ENCODE measurements around the gene ZCCHC8. TPM values are rescaled to one million over a fixed set of nuclear protein-coding genes. Genes with fewer than 3 reads are reported as not detected.

Gene ZCCHC8
- polyA plus RNA-seq, 1 donor from 2014 or later = 38.3 TPM

DNA sequence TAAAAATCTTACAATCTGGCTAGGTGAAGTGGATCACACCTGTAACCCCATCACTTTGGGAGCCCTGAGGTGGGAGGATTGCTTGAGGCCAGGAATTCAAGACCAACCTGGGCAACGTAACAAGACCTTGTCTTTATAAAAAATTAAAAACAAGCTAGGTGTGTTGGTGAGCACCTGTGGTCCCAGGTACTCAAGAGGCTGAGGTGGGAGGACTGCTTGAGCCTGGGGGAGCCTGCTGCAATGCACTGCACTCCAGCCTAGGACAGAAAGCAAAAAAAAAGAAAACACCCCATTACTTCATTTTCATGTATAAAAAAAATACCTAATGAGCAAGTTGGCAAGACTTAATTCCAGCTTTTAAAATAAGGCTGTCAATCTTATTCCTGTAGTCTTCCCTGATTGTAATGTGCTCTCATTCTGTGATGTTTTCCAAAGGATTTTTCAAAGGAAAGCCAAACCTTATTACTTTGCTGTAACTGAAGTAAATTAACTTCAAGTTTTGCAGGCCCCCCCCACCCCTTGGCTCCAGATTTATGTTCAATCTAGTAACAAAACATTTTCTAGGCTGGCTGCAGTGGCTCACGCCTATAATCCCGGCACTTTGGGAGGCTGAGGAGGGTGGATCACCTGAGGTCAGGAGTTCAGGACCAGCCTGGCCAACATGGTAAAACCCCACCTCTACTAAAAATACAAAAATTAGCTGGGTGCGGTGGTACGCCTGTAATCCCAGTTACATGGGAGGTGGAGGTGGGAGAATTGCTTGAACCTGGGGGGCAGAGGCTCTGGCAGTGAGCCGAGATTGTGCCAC, 3.3 kb upstream of the ZCCHC8 start:
- H4K20me1 ChIP-seq (ENCODE audit: insufficient read depth) = no peaks in the 10 kb centered on the region
- H3K9ac ChIP-seq (ENCODE audit: low read length) = no peak overlapping the region
- no peak overlapping the region for H2AFZ ChIP-seq (ENCODE audit: low read depth, low read length)
- no peaks in the 10 kb centered on the region for H3K27me3 ChIP-seq (ENCODE audit: insufficient read depth, low read depth, low read length)
- H3K4me2 ChIP-seq (ENCODE audit: low read length) = no peak overlapping the region
- no peak overlapping the region for H3K4me3 ChIP-seq (ENCODE audit: low read length)
- H3K9me3 ChIP-seq (ENCODE audit: low read length) = no peaks in the 10 kb centered on the region
- H3K36me3 ChIP-seq (ENCODE audit: insufficient read depth, low read length) = peaks cover 5% of the 10 kb centered on the region
- H3K27ac ChIP-seq (ENCODE audit: low read length) = no peak overlapping the region
- peaks cover 4% of the 10 kb centered on the region for H3F3A ChIP-seq (ENCODE audit: insufficient read depth, low read length, poor library complexity, severe bottlenecking)
- no peaks in the 10 kb centered on the region for H3K9me2 ChIP-seq (ENCODE audit: insufficient read depth, low read length)
- TF ChIP-seq MXI1 (conservative IDR thresholded peaks at IDR 0.05; ENCODE audit: poor library complexity, severe bottlenecking) (no peak), SMC3 (conservative IDR thresholded peaks at IDR 0.05; ENCODE audit: poor library complexity) (no peak), EP300 (conservative IDR thresholded peaks at IDR 0.05; ENCODE audit: poor library complexity, severe bottlenecking) (no peak), EZH2 (IDR thresholded peaks at IDR 0.05; ENCODE audit: borderline replicate concordance, insufficient read depth, low read length, poor library complexity, severe bottlenecking) (no peak), TAF1 (IDR thresholded peaks at IDR 0.05; ENCODE audit: low read depth) (no peak), POLR2AphosphoS5 (IDR thresholded peaks at IDR 0.05) (no peak), REST (IDR thresholded peaks at IDR 0.05; ENCODE audit: borderline replicate concordance) (no peak), RAD21 (conservative IDR thresholded peaks at IDR 0.05) (no peak), CTCF (IDR thresholded peaks at IDR 0.05; ENCODE audit: poor library complexity, severe bottlenecking) (no peak)
- peaks cover 1% of the 10 kb centered on the region for H3K79me2 ChIP-seq (replicated peaks; ENCODE audit: insufficient read depth, low read length)

- H3K9me2 ChIP-seq (ENCODE audit: insufficient read depth, low read length) = no peaks in the 10 kb centered on the region
- no peak overlapping the region for H3K4me3 ChIP-seq (ENCODE audit: low read length)
- H3K4me2 ChIP-seq (ENCODE audit: low read length) = no peak overlapping the region
- TF ChIP-seq REST (IDR thresholded peaks at IDR 0.05; ENCODE audit: borderline replicate concordance) = no peak
- no peak overlapping the region for H2AFZ ChIP-seq (ENCODE audit: low read depth, low read length)
- no peaks in the 10 kb centered on the region for H4K20me1 ChIP-seq (ENCODE audit: insufficient read depth)
- peaks cover 4% of the 10 kb centered on the region for H3F3A ChIP-seq (ENCODE audit: insufficient read depth, low read length, poor library complexity, severe bottlenecking)
- H3K27me3 ChIP-seq (ENCODE audit: insufficient read depth, low read depth, low read length) = no peaks in the 10 kb centered on the region
- peaks cover 2% of the 10 kb centered on the region for H3K36me3 ChIP-seq (ENCODE audit: insufficient read depth, low read length)
- peaks cover 9% of the 10 kb centered on the region for H3K79me2 ChIP-seq (replicated peaks; ENCODE audit: insufficient read depth, low read length)
- H3K9me3 ChIP-seq (ENCODE audit: low read length) = no peaks in the 10 kb centered on the region
- H3K9ac ChIP-seq (ENCODE audit: low read length) = no peak overlapping the region
- H3K27ac ChIP-seq (ENCODE audit: low read length) = no peak overlapping the region
These were observed 2.5 kb upstream of the ZCCHC8 start for GRCh38 chr12:122503147-122503751.
